NCI-H2029 (cell line): ENCODE results near the gene DERA.
"Not testable (repeated sequence)": the region's sequence is repeated elsewhere in the genome, so short reads cannot be mapped to it uniquely, and the experiment has no call there.

Source experiments
- DNase-seq: peaks from one replicate; lab custom pipeline; 2025; lab: John Stamatoyannopoulos, UW

DERA gene

DNA sequence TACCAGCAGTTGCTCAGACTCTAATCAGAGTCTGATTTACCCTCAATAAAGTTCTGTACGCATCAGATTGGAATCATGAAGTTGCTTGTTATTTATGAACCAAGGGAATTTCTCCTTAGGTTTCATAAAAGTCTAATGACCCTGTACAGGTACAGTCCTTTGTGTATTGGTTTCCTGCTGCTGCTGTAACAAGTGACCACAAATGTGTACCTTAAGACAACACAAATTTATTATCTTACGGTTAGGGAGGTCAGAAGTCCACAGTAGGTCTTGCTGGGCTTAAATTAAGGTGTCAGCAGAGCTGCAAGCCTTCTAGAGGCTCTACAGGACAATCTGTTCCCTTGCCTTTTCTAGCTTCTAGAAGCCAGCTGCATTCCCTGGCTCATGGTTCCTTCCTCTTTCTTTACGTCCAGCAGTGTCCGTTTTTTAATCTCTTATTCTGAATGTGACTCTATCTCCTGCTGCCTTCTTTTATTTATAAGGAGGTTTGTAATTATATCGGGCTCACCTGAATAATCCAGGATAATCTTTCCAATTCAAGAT, 6.7 kb upstream of the DERA start:
- no peak for DNase-seq

DNA sequence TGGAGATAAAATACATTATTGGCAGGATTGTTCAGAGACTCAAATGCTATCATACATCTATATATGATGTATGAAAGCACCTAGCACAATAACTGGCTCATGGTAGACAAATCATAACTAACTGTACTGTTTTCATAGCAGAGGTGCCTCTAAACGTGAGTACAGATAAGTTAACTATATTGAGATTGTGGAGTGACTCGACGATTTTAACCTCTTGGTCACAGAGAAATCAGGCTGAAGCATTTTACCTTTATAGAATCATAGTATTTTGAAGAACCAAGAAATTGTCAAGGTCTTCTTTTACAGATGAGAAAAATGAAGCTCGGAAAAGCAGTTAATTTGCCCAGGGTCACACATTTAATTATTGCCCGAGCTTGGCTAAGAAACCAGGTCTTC, 666 bp upstream of the DERA start:
- DNase-seq: no peak

DNA sequence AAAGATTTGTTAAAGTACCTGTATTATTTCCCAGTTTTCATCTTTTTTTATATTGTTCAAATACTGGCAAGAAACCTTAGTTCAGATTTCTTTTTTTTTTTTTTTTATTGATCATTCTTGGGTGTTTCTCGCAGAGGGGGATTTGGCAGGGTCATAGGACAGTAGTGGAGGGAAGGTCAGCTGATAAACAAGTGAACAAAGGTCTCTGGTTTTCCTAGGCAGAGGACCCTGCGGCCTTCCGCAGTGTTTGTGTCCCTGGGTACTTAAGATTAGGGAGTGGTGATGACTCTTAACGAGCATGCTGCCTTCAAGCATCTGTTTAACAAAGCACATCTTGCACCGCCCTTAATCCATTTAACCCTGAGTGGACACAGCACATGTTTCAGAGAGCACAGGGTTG, 799 bp downstream of the DERA start:
- not testable (repeated sequence) for DNase-seq

DNA sequence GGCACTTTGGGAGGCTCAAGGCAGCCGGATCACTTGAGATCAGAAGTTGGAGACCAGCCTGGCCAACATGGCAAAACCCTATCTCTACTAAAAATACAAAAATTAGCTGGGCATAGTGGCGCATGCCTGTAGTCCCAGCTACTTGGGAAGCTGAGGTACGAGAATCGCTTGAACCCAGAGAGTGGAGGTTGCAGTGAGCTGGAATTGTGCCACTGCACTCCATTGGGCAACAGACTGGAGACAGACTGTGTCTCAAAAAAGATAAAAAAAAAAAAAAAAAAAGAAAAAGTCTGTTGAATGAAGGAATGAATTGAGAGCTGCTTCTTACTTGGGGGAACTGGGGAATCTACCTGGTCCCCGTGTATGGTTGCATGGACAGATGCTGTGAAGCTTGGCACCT, 3.0 kb downstream of the DERA start:
- not testable (repeated sequence) for DNase-seq

- no peak for DNase-seq
Observed at GRCh38 chr12:15918066-15918465, 6.9 kb downstream of the DERA start.

DNA sequence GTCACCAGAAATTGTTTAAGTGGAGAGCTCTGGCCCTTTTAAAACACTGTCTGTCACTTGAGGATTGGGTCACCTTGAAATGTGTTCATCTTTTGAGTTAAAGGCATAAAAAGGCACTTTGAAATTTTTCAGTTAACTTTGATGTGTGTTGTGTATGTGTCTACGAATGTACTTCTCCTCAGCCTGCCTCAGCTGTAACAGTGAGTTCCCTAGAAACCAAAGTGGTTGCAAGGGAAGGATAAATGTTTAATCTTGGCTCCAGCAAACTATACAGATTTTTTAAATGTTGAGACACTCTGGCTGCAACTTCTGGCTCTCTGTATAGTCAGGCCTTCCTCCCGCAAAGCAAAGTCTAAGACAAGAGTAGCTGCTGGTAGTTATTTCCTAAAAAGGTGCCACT, 8.3 kb downstream of the DERA start:
- DNase-seq: no peak

DNA sequence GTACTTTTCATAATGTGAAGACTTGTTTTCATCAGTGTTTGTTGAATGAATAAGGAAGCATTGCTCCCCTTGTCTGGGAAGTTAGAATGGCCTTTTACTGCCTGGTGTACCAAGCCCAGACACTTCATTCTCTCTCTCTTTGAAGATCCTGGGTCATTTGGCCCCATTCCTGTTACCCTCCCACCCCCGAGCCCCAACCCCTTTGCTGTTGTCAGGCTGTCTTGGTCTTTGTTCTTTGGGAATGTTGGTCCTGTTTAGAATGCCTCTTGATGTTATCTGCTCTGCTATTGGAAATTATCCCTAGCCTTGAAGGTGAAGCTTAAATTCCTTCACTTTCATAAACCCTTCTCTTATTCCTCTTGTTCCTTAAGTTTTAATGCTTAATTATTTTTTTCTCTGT, 13.8 kb downstream of the DERA start:
- DNase-seq: no peak

GRCh38 chr12:15928346-15928745, 17.2 kb downstream of the DERA start:
- DNase-seq: no peak

DNA sequence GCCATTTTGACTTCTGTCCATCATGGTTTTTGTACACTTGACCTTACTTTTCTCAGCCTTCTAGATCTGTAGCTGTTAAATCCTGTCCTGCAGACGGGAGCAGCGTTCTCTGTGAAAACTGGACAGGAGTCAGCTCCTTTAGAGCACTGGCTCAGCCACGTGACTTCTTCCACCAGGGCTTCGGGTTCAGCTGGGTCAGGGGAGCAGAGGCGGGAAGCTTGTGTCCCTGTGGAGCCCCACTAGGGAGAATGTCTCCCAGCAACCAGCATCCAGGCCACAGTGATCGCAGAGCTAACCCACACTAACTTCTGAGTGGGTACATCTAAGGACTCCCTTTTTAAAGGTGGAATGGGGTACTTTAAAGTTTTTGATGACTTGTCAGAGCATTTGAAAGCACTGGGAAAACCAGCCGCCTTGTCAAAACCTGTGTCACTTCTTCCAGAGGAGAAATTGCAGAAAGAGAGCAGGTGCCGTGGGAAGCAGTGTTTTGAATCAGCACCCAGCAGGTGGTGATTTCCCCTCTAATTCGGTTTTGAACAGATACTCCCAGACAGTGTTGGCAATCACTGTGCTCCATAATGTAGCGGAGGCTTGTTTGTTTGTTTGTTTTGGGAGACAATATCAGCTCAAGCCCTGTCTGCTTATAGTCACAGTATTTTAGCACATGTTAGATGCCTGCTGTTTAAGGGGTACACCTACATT, 17.9 kb downstream of the DERA start:
- no peak for DNase-seq

DNA sequence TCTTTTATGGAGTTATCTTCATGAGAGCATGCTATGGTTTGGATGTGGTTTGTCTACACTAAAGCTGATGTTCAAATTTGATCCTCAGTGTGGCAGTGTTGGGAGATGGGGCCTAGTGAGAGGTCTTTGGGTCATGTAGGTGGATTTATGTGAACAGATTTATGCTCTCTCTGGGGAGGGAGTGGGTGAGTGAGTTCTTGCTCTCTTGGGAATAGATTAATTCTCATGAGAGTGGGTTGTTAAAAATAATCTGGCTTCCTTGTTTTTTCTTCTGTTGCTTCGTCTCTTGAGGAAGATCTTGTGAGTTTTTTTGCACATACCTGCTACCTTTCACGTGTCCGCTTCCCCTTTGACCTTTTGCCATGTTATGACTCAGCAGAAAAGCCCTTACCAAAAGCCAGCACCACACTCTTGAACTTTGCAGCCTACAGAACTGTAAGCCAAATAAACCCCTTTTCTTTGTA, 20.5 kb downstream of the DERA start:
- no peak for DNase-seq

GRCh38 chr12:15932327-15932726, 21.2 kb downstream of the DERA start:
- no peak for DNase-seq

GRCh38 chr12:15932971-15933370, 21.8 kb downstream of the DERA start:
- DNase-seq: no peak

- no peak for DNase-seq
Observed at GRCh38 chr12:15933751-15934150, 22.6 kb downstream of the DERA start.

DNA sequence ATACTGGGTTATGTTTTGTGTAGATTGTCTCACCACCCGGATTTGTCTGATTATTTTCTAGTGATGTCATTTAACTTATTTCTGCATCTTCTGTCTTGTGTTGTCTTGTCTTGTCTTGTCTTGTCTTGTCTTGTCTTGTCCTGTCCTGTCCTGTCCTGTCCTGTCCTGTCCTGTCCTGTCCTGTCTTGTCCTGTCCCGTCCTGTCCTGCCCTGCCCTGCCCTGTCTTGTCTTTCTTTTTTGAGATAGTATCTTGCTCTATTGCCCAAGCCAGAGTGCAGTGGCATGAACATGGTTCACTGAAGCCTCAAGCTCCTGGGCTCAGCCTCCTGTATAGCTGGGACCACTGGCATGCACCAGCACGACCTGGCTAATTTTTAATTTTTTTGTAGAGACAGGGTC, 25.6 kb downstream of the DERA start:
- no peak for DNase-seq

- no peak for DNase-seq
Observed at GRCh38 chr12:15937902-15938301, 26.8 kb downstream of the DERA start.

GRCh38 chr12:15939111-15939510, 28.0 kb downstream of the DERA start:
- no peak for DNase-seq

DNA sequence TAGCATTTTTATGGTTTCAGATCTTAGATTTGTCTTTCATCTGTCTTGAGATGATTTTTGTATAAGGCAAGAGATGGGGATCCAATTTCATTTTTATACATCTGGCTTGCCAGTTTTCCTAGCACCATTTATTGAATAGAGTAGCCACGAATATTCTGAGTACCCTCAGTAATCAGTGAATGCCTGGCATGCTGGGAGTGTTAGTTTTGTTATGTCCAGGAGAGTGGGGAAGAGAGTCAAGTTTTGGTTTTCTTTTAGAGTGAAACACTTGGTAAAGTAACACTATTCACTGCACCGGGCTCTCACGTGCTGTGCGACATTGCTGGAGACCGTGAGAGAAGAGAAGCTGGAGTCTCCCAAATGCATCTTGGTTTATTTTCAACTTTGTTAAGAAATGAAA, 31.3 kb downstream of the DERA start:
- DNase-seq: no peak

- not testable (repeated sequence) for DNase-seq
Observed at GRCh38 chr12:15943519-15943918, 32.4 kb downstream of the DERA start.

GRCh38 chr12:15948461-15948860, 37.3 kb downstream of the DERA start:
- not testable (repeated sequence) for DNase-seq

GRCh38 chr12:15955281-15955680, 44.1 kb downstream of the DERA start:
- DNase-seq: no peak

- no peak for DNase-seq
Observed at GRCh38 chr12:15956010-15956409, 44.9 kb downstream of the DERA start.

- no peak for DNase-seq
Observed at GRCh38 chr12:15956413-15957185, 45.5 kb downstream of the DERA start.

- DNase-seq: no peak
Observed at GRCh38 chr12:15962760-15963159, 51.6 kb downstream of the DERA start.
